Sigmoid colon (tissue), 7 donors: ENCODE results near the gene PRDM16. TPM values are rescaled to one million over a fixed set of nuclear protein-coding genes. Genes with fewer than 3 reads are reported as not detected.

ENCODE experiments used
- DNase-seq: peaks from one replicate; pipeline ENCODE4 v3.0.0-alpha.2; 2019
- H3K27ac ChIP-seq, 4 donors: fragments of 200-600 bp; sonication (generic); one replicate each; pipeline ENCODE4 v1.5.1; 2016 to 2019; ENCODE audit warnings: mild to moderate bottlenecking in 1 of 4
- H3K27me3 ChIP-seq, 3 donors: fragments of 200-600 bp; sonication (generic); one replicate each; pipeline ENCODE4 v1.5.1; 2019; ENCODE audit warnings: mild to moderate bottlenecking in 1 of 3
- H3K36me3 ChIP-seq, 4 donors: fragments of 200-600 bp; sonication (generic); one replicate each; pipeline ENCODE4 v1.5.1; 2016 to 2019
- H3K4me1 ChIP-seq, 4 donors: fragments of 200-600 bp; sonication (generic); one replicate each; pipeline ENCODE4 v1.5.1; 2017 to 2019
- H3K4me3 ChIP-seq, 4 donors: fragments of 200-600 bp; sonication (generic); one replicate each; pipeline ENCODE4 v1.5.1; 2017 to 2019; ENCODE audit warnings: mild to moderate bottlenecking in 2 of 4, moderate library complexity in 1 of 4
- H3K9me3 ChIP-seq, 4 donors: fragments of 200-600 bp in 3 of 4; sonication (generic) in 3 of 4; one replicate each; pipeline versions ENCODE4 v1.5.1 to v1.6.1; 2013 to 2019
- EP300 ChIP-seq, 4 donors: sonication (generic); formaldehyde crosslinking; IDR thresholded peaks; one replicate each; pipeline ENCODE4 v1.6.1; 2017; ENCODE audit warnings: antibody characterized with exemption in 4 of 4
- POLR2A ChIP-seq, 2 donors: fragments of 450-650 bp; IDR thresholded peaks; one replicate each; pipeline ENCODE4 v1.6.1; 2016; ENCODE audit warnings: antibody characterized with exemption in 2 of 2, mild to moderate bottlenecking in 2 of 2, moderate library complexity in 2 of 2
- POLR2AphosphoS5 ChIP-seq, 4 donors: sonication (generic); formaldehyde crosslinking; IDR thresholded peaks; one replicate each; pipeline ENCODE4 v1.6.1; 2017; ENCODE audit warnings: antibody characterized with exemption in 4 of 4
- WGBS, 2 donors: extraction: QIAGEN DNeasy Blood & Tissue Kit; methylation state at CpG; one replicate each; pipeline ENCODE4 v1.1.7; 2013; 5-methylcytosine and 5-hydroxymethylcytosine counted together
- intact Hi-C: fragments of 100-400 bp; cut with DNase I; formaldehyde crosslinking; loops from one replicate; pipeline ENCODE4 v1.15.1; 2023
- polyA plus RNA-seq, 3 donors: library from polyadenylated mRNA; stranded (reverse); fragments of 200-250 nt; gene quantifications; one replicate each; pipeline ENCODE4 v1.2.3, GENCODE V29; 2013
- total RNA-seq, 4 donors: library from RNA; depleted of rRNA; stranded (reverse); fragments of >200 nt; gene quantifications; one replicate each; pipeline ENCODE4 v1.1.0, GENCODE V29; 2016
- TF ChIP-seq, protein P1 (sequence below), 4 experiments: fragments of 450-650 bp in 3 of 4; fragments of 200-600 bp in 1 of 4; IDR thresholded peaks; one replicate each; pipeline ENCODE4 v1.5.1; 2016 to 2019; ENCODE audit warnings: antibody characterized with exemption in 4 of 4, mild to moderate bottlenecking in 3 of 4, moderate library complexity in 2 of 4
- donor health status: healthy with polysubstance abuse.
- donor health status: Bipolar disorder and iron deficiency.
- donor health status: healthy.

The PRDM16 gene
- total and polyA plus RNA-seq, 7 donors, result under 0.01 to 1.7 (median 0.49) TPM

DNA sequence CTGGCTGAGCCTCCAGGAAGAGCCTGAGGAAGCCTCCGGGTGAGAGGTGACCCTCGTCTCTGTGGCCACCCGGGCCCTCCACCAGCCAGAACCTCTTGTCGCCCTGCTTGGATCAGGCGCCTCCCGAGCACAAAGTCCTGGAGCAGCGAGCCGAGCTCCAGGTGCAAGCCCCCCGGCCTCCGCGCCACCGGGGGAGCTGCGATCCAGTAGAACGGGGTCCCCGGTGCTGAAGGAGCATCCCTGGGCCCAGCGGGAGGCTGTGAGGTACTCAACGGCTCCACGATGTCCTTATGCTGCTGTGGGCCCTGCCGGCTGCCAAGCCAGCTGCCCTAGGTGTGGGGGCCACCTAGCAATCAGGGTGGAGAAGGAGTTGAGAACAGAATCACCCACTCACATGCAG is 102.8 kb downstream of the PRDM16 start:
- Histone ChIP-seq H3K27me3 (no peaks in the 10 kb centered on the region), H3K4me1 (peaks cover 0 to 46% (median 30%) of the 10 kb centered on the region in 4 donors), H3K27ac (peak overlapping the region in 3 of 4 donors; percentile 77 to 85 (median 83)), H3K36me3 (no peaks in the 10 kb centered on the region), H3K9me3 (no peaks in the 10 kb centered on the region), H3K4me3 (no peak overlapping the region)
- intact Hi-C loops, result loop anchor here (5.0 kb wide), 1 partner anchor 141 kb away; no protein-coding TSS in a partner anchor
- TF ChIP-seq, protein P1, sequence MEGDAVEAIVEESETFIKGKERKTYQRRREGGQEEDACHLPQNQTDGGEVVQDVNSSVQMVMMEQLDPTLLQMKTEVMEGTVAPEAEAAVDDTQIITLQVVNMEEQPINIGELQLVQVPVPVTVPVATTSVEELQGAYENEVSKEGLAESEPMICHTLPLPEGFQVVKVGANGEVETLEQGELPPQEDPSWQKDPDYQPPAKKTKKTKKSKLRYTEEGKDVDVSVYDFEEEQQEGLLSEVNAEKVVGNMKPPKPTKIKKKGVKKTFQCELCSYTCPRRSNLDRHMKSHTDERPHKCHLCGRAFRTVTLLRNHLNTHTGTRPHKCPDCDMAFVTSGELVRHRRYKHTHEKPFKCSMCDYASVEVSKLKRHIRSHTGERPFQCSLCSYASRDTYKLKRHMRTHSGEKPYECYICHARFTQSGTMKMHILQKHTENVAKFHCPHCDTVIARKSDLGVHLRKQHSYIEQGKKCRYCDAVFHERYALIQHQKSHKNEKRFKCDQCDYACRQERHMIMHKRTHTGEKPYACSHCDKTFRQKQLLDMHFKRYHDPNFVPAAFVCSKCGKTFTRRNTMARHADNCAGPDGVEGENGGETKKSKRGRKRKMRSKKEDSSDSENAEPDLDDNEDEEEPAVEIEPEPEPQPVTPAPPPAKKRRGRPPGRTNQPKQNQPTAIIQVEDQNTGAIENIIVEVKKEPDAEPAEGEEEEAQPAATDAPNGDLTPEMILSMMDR (IDR thresholded peaks at IDR 0.05), result no peak
- no peak for TF ChIP-seq EP300 (IDR thresholded peaks at IDR 0.05)
- no peak for TF ChIP-seq POLR2A (IDR thresholded peaks at IDR 0.05)
- TF ChIP-seq POLR2AphosphoS5 (IDR thresholded peaks at IDR 0.05), result no peak
- no peak for DNase-seq
- WGBS, 2 donors, result 88 to 92% methylated on average over 19 of the region's 19 CpGs

DNA sequence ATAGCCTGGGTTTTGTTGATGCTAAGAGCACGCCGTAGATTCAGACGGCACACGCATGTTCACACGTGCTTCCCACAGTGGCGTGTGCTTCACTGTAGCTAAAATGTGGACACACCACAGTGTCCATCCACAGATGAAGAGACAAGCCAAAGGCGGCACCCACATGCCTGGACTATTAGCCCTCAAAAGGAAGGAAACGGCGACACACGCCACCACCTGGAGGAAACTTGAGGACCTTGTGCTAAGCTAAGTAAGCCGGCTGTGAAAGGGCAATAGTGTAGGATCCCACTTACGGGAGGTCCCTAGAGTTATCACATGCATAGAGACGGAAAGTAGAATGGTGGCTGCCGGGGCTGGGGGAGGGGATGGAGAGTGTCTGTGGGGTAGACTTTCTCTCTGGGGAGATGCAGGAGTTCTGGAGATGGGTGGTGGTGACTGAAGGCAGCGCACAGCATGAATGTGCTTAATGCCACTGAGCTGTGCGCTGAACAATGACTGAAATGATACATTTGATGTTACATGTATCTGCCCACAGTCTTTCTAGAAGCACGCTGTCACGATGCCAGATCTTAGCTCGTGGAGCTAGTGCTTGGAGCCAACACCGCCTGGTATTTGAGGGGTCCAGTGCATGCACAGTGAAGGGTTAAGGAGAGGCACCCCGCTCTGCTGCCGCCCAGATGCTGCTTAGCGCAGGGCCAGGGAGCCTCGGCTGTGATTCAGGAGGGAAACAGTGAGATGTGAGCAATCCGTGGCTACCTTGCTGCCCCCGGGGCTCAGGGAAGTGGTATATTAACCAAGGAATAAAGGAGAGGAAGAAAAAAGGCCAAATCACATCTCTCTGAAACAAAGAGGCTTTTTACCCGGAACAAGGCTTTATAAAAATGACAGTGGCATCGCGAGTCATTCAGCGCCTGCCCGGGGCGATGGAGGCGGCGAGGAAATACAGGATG is 103.7 kb downstream of the PRDM16 start:
- H3K27ac ChIP-seq, result peak overlapping the region in 1 of 4 donors; percentile 85
- no peaks in the 10 kb centered on the region for H3K36me3 ChIP-seq
- intact Hi-C loops, result loop anchor here (5.0 kb wide), 1 partner anchor 140 kb away; no protein-coding TSS in a partner anchor
- no peaks in the 10 kb centered on the region for H3K27me3 ChIP-seq
- H3K4me3 ChIP-seq, result no peak overlapping the region
- DNase-seq, result no peak
- TF ChIP-seq, protein P1 (IDR thresholded peaks at IDR 0.05), result no peak
- TF ChIP-seq EP300 (IDR thresholded peaks at IDR 0.05) (no peak), POLR2AphosphoS5 (IDR thresholded peaks at IDR 0.05) (no peak), POLR2A (IDR thresholded peaks at IDR 0.05) (no peak)
- peaks cover 0 to 46% (median 30%) of the 10 kb centered on the region in 4 donors for H3K4me1 ChIP-seq
- WGBS, 2 donors, result 83 to 88% methylated on average over 34 of the region's 34 CpGs
- H3K9me3 ChIP-seq, result no peaks in the 10 kb centered on the region

- DNase-seq, result no peak
- no peaks in the 10 kb centered on the region for H3K9me3 ChIP-seq
- no peak overlapping the region for H3K27ac ChIP-seq
- WGBS, 2 donors, result 82 to 92% methylated on average over 30 of the region's 30 CpGs
- intact Hi-C loops, result loop anchor here (5.0 kb wide), 1 partner anchor 139 kb away; no protein-coding TSS in a partner anchor
- H3K4me3 ChIP-seq, result no peak overlapping the region
- no peaks in the 10 kb centered on the region for H3K27me3 ChIP-seq
- TF ChIP-seq EP300 (IDR thresholded peaks at IDR 0.05) (no peak), POLR2AphosphoS5 (IDR thresholded peaks at IDR 0.05) (no peak), POLR2A (IDR thresholded peaks at IDR 0.05) (no peak)
- TF ChIP-seq, protein P1 (IDR thresholded peaks at IDR 0.05), result no peak
- no peaks in the 10 kb centered on the region for H3K36me3 ChIP-seq
- H3K4me1 ChIP-seq, result peaks cover 0 to 46% (median 30%) of the 10 kb centered on the region in 4 donors
Observed at GRCh38 chr1:3173381-3173980, 104.5 kb downstream of the PRDM16 start.

DNA sequence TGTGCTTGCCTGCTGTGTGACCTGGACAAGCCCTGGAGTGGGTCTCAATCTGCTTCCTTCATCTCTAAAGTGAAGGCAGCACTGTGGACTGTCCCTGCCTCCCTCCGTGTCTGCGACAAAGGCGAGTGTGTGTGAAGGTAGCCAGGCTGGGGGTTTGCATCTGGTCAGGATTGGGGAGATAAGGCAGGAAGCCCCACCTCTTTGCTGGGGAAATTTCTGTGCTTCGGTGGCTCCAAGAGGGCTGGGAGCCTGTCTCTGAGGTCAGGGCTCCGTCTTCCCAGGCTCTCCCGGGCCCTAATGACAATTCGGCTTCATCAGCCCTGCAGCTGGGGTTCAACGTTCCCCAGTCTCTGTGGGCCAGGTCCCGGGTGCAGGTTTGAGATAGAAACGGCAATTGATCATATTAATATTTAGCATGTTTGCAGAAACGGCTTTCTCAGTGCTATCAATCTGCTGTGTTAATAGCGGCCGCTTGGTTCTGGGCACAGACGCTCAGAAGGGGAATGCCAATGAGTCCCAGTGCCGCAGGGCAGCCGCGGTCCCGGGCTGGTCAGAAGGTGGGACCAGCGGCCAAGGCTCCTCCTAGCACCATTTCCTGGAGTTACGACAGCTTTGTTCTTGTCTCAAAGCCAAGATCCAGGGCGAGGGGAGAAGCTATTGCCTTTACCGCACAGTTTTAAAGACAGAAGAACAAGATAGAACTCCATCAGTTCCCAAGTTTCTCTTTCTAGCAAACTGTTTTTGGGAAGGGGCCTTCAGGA is 105.7 kb downstream of the PRDM16 start:
- 33 to 36% methylated on average over 22 of the region's 22 CpGs for WGBS, 2 donors
- H3K27me3 ChIP-seq, result no peaks in the 10 kb centered on the region
- peak overlapping the region in 2 of 4 donors; percentile 14 to 22 for H3K27ac ChIP-seq
- H3K36me3 ChIP-seq, result no peaks in the 10 kb centered on the region
- TF ChIP-seq, protein P1 (IDR thresholded peaks at IDR 0.05), result no peak
- no peak for TF ChIP-seq POLR2AphosphoS5 (IDR thresholded peaks at IDR 0.05)
- TF ChIP-seq POLR2A (IDR thresholded peaks at IDR 0.05), result no peak
- TF ChIP-seq EP300 (IDR thresholded peaks at IDR 0.05), result no peak
- DNase-seq, result peak; percentile 81
- no peaks in the 10 kb centered on the region for H3K9me3 ChIP-seq
- H3K4me1 ChIP-seq, result peaks cover 0 to 44% (median 29%) of the 10 kb centered on the region in 4 donors
- intact Hi-C loops, result loop anchor here (5.0 kb wide), 1 partner anchor 138 kb away; no protein-coding TSS in a partner anchor
- H3K4me3 ChIP-seq, result no peak overlapping the region
